ENCODE measurements around the gene NOS1AP. TPM values are rescaled to one million over a fixed set of nuclear protein-coding genes. Genes with fewer than 3 reads are reported as not detected.

Gene NOS1AP
- total RNA-seq, 1 donor from 2014 or later: 4.5 TPM

DNA sequence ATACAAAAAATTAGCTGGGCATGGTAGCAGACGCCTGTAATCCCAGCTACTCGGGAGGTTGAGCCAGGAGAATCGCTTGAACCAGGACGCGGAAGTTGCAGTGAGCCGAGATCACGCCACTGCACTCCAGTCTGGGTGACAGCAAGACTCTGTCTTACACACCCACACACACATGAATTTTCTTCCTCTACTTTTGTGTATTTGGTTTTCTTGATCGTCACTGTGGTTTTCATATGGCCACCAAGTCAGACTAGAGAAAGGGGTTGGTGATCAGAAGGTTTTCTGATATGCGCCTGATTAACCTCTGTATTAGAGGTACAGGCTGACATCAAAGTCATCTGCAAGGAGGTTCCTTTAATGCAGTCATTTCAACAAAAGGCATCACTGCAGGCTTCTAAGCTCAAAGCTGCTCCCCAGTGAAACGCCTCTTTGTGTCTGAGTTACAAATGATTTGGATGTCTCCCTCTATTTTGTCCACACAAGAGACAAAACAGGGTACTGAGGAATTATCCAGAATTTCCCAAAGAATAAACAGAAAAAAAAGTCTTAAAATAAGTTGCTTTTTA is 331.4 kb downstream of the NOS1AP start:
- H3K4me1 Mint-ChIP-seq (ENCODE audit: low read depth): peaks cover 22% of the 10 kb centered on the region
- no peaks in the 10 kb centered on the region for H3K36me3 Mint-ChIP-seq (ENCODE audit: low read depth)
- no peak for DNase-seq (ENCODE audit: low spot score)
- peaks cover 14% of the 10 kb centered on the region for H3K27me3 Mint-ChIP-seq (ENCODE audit: low read depth)
- no peaks in the 10 kb centered on the region for H3K9me3 Mint-ChIP-seq (ENCODE audit: low read depth)
- no peak for TF ChIP-seq CTCF (IDR thresholded peaks at IDR 0.05)
- H3K27ac Mint-ChIP-seq (ENCODE audit: unreplicated experiment): no peak overlapping the region
- H3K4me3 Mint-ChIP-seq (ENCODE audit: unreplicated experiment): no peak overlapping the region

GRCh38 chr1:162404550-162405160 is 335.2 kb downstream of the NOS1AP start:
- no peak overlapping the region for H3K27ac Mint-ChIP-seq (ENCODE audit: unreplicated experiment)
- H3K9me3 Mint-ChIP-seq (ENCODE audit: low read depth): no peaks in the 10 kb centered on the region
- H3K4me1 Mint-ChIP-seq (ENCODE audit: low read depth): peaks cover 9% of the 10 kb centered on the region
- H3K4me3 Mint-ChIP-seq (ENCODE audit: unreplicated experiment): no peak overlapping the region
- TF ChIP-seq CTCF (IDR thresholded peaks at IDR 0.05): no peak
- no peaks in the 10 kb centered on the region for H3K36me3 Mint-ChIP-seq (ENCODE audit: low read depth)
- no peaks in the 10 kb centered on the region for H3K27me3 Mint-ChIP-seq (ENCODE audit: low read depth)
- DNase-seq (ENCODE audit: low spot score): no peak

DNA sequence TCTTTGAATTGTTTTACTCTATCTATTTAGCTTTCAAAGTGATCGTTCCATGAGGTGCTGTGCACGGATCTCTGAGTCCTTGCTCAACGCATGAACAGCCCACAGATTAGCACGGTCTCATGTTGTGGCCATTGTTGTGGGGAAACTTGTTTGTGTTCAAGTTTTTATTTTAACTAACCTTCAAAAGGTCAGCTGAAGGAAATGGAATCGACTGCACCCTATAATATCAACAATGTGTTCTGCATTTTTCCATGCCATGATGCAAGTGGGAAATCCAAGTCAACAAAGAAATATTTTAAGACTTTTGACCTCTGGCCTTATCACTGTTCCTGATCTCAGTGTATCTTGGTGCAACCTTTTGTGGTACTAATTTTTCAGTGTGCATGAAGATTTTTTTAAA is 336.3 kb downstream of the NOS1AP start:
- H3K4me3 Mint-ChIP-seq (ENCODE audit: unreplicated experiment): no peak overlapping the region
- no peaks in the 10 kb centered on the region for H3K27me3 Mint-ChIP-seq (ENCODE audit: low read depth)
- peaks cover 7% of the 10 kb centered on the region for H3K4me1 Mint-ChIP-seq (ENCODE audit: low read depth)
- no peak for DNase-seq (ENCODE audit: low spot score)
- no peak overlapping the region for H3K27ac Mint-ChIP-seq (ENCODE audit: unreplicated experiment)
- H3K36me3 Mint-ChIP-seq (ENCODE audit: low read depth): no peaks in the 10 kb centered on the region
- H3K9me3 Mint-ChIP-seq (ENCODE audit: low read depth): no peaks in the 10 kb centered on the region
- no peak for TF ChIP-seq CTCF (IDR thresholded peaks at IDR 0.05)

GRCh38 chr1:162406811-162407210 is 337.3 kb downstream of the NOS1AP start:
- H3K27me3 Mint-ChIP-seq (ENCODE audit: low read depth): no peaks in the 10 kb centered on the region
- no peak overlapping the region for H3K27ac Mint-ChIP-seq (ENCODE audit: unreplicated experiment)
- peaks cover 7% of the 10 kb centered on the region for H3K4me1 Mint-ChIP-seq (ENCODE audit: low read depth)
- H3K36me3 Mint-ChIP-seq (ENCODE audit: low read depth): no peaks in the 10 kb centered on the region
- no peak for DNase-seq (ENCODE audit: low spot score)
- no peaks in the 10 kb centered on the region for H3K9me3 Mint-ChIP-seq (ENCODE audit: low read depth)
- no peak overlapping the region for H3K4me3 Mint-ChIP-seq (ENCODE audit: unreplicated experiment)
- TF ChIP-seq CTCF (IDR thresholded peaks at IDR 0.05): no peak

- no peak for TF ChIP-seq CTCF (IDR thresholded peaks at IDR 0.05)
- H3K9me3 Mint-ChIP-seq (ENCODE audit: low read depth): no peaks in the 10 kb centered on the region
- peaks cover 7% of the 10 kb centered on the region for H3K4me1 Mint-ChIP-seq (ENCODE audit: low read depth)
- H3K27ac Mint-ChIP-seq (ENCODE audit: unreplicated experiment): no peak overlapping the region
- DNase-seq (ENCODE audit: low spot score): no peak
- H3K36me3 Mint-ChIP-seq (ENCODE audit: low read depth): no peaks in the 10 kb centered on the region
- no peak overlapping the region for H3K4me3 Mint-ChIP-seq (ENCODE audit: unreplicated experiment)
- H3K27me3 Mint-ChIP-seq (ENCODE audit: low read depth): no peaks in the 10 kb centered on the region
Measured at GRCh38 chr1:162407539-162407938, 338.0 kb downstream of the NOS1AP start.
